GM12874 (cell line): ENCODE results near the gene IGSF21.

Experiments used
- CTCF ChIP-seq: IDR thresholded peaks from 2 replicates; pipeline ENCODE4 v1.5.1; 2011; ENCODE audit warnings: low read depth, mild to moderate bottlenecking, control low read depth, low read length, moderate library complexity; ENCODE audit not compliant: insufficient read depth

Gene IGSF21

GRCh38 chr1:18241891-18242290 is 134.3 kb downstream of the IGSF21 start:
- TF ChIP-seq CTCF, result no peak

GRCh38 chr1:18243503-18244175 is 136.0 kb downstream of the IGSF21 start:
- TF ChIP-seq CTCF, result no peak

- TF ChIP-seq CTCF, result no peak
Observed at GRCh38 chr1:18244762-18245161, 137.2 kb downstream of the IGSF21 start.

- TF ChIP-seq CTCF, result no peak
Observed at GRCh38 chr1:18245647-18246046, 138.0 kb downstream of the IGSF21 start.

GRCh38 chr1:18246543-18246942 is 138.9 kb downstream of the IGSF21 start:
- 0 out of 2 replicates have a peak, but pooled peaks have one; percentile 24 for TF ChIP-seq CTCF

GRCh38 chr1:18247151-18247550 is 139.6 kb downstream of the IGSF21 start:
- TF ChIP-seq CTCF, result no peak

- no peak for TF ChIP-seq CTCF
Observed at GRCh38 chr1:18249631-18250030, 142.0 kb downstream of the IGSF21 start.
